Endodermal cell (in vitro differentiated cells): ENCODE data around the gene DEUP1. TPM values are rescaled to one million over a fixed set of nuclear protein-coding genes. Genes with fewer than 3 reads are reported as not detected.

ENCODE experiments used
- DNase-seq: peaks from one replicate; pipeline ENCODE4 v3.0.0-alpha.2; 2017
- H3K27ac ChIP-seq: 2 replicates; pipeline ENCODE4 v1.5.1; 2013; ENCODE audit warnings: mild to moderate bottlenecking, low read depth, low read length, moderate library complexity
- H3K27me3 ChIP-seq: 2 replicates; pipeline ENCODE4 v1.6.1; 2013; ENCODE audit warnings: mild to moderate bottlenecking, low read length, moderate library complexity; ENCODE audit not compliant: insufficient read depth, control insufficient read depth, poor library complexity, severe bottlenecking
- H3K36me3 ChIP-seq: 2 replicates; pipeline ENCODE4 v1.7.0; 2013; ENCODE audit warnings: mild to moderate bottlenecking, low read length, moderate library complexity; ENCODE audit not compliant: control insufficient read depth, insufficient read depth
- H3K4me1 ChIP-seq: one replicate; pipeline ENCODE4 v1.7.0; 2013; ENCODE audit warnings: low read length; ENCODE audit not compliant: control insufficient read depth, insufficient read depth
- H3K4me3 ChIP-seq: 2 replicates; pipeline ENCODE4 v1.5.1; 2013; ENCODE audit warnings: mild to moderate bottlenecking, low read length, moderate library complexity
- H3K9ac ChIP-seq: 2 replicates; pipeline ENCODE4 v1.6.1; 2013; ENCODE audit warnings: mild to moderate bottlenecking, low read length, moderate library complexity; ENCODE audit not compliant: poor library complexity, severe bottlenecking; ENCODE audit errors: extremely low read depth
- H3K9me3 ChIP-seq: 2 replicates; pipeline ENCODE4 v1.6.1; 2013; ENCODE audit warnings: mild to moderate bottlenecking, low read length, moderate library complexity; ENCODE audit not compliant: control insufficient read depth
- H3K27ac Mint-ChIP-seq: 2 replicates; pipeline ENCODE4 v1.8.0; 2020; ENCODE audit warnings: mixed read lengths
- H3K27me3 Mint-ChIP-seq: 2 replicates; pipeline ENCODE4 v1.8.0; 2021; ENCODE audit warnings: mild to moderate bottlenecking, mixed read lengths; ENCODE audit not compliant: insufficient read depth
- H3K36me3 Mint-ChIP-seq: 2 replicates; pipeline ENCODE4 v1.8.0; 2020; ENCODE audit warnings: low read depth, mixed read lengths
- H3K4me1 Mint-ChIP-seq: 2 replicates; pipeline ENCODE4 v1.8.0; 2020; ENCODE audit warnings: mixed read lengths
- H3K4me3 Mint-ChIP-seq: 2 replicates; pipeline ENCODE4 v1.8.0; 2020; ENCODE audit warnings: mild to moderate bottlenecking, moderate library complexity, mixed read lengths
- H3K9me3 Mint-ChIP-seq: 2 replicates; pipeline ENCODE4 v1.8.0; 2020; ENCODE audit warnings: mild to moderate bottlenecking, mixed read lengths
- WGBS, 2 experiments: methylation state at CpG; one replicate each; pipeline versions ENCODE4 v1.1.5 to v1.1.7; 2013; ENCODE audit warnings: missing lambda C conversion rate in 2 of 2, mixed read lengths in 1 of 2; ENCODE audit not compliant: insufficient coverage in 1 of 2, insufficient read length in 1 of 2; 5-methylcytosine and 5-hydroxymethylcytosine counted together
- long read RNA-seq, 4 experiments: library from polyadenylated mRNA in 2 of 4; library from RNA in 1 of 4; library from capped mRNA in 1 of 4; stranded (forward) in 3 of 4; unstranded in 1 of 4; transcript quantifications; one replicate each; pipeline ENCODE4 v2.0.0, GENCODE V29; 2020 to 2021; ENCODE audit warnings: inconsistent platforms in 1 of 4
- polyA plus RNA-seq, 2 experiments: library from polyadenylated mRNA; stranded (reverse); fragments of 50-300 nt; gene quantifications; one replicate each; pipeline ENCODE4 v1.2.3, GENCODE V29; 2013
- total RNA-seq, 2 donors: library from RNA; stranded (reverse); fragmentation: NEBNext Ultra II Directional in 1 of 2; extraction: Animal tissue kit (Norgen Biotek cat#: 25700) in 1 of 2; gene quantifications; 2 replicates in 1 of 2; 3 replicates in 1 of 2; pipeline ENCODE4 v1.2.1, GENCODE V29; 2021
- TF ChIP-seq, protein P1 (sequence below): fragments of 200-600 bp; sonication (generic); conservative IDR thresholded peaks from 2 replicates; pipeline ENCODE4 v1.5.0; 2021; ENCODE audit warnings: antibody characterized with exemption, mild to moderate bottlenecking

DEUP1 gene, protein sequence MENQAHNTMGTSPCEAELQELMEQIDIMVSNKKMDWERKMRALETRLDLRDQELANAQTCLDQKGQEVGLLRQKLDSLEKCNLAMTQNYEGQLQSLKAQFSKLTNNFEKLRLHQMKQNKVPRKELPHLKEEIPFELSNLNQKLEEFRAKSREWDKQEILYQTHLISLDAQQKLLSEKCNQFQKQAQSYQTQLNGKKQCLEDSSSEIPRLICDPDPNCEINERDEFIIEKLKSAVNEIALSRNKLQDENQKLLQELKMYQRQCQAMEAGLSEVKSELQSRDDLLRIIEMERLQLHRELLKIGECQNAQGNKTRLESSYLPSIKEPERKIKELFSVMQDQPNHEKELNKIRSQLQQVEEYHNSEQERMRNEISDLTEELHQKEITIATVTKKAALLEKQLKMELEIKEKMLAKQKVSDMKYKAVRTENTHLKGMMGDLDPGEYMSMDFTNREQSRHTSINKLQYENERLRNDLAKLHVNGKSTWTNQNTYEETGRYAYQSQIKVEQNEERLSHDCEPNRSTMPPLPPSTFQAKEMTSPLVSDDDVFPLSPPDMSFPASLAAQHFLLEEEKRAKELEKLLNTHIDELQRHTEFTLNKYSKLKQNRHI
- total RNA-seq, result under 1 TPM in 1 of 2 donors, not detected in 1; 0.29 TPM
- polyA plus RNA-seq (2013, experiment 1 of 2), result 0.14 TPM
- polyA plus RNA-seq (2013, experiment 2 of 2), result 0.33 TPM
- long read RNA-seq, experiment 1, result 0 reads
- long read RNA-seq, experiment 2, partial matches to known transcripts, result 0 of 2 reads
- long read RNA-seq, experiment 2, other reads (novel, unspliced or antisense), result 2 of 2 reads
- long read RNA-seq, experiment 3, result 0 reads
- long read RNA-seq, experiment 4, result 0 reads

DNA sequence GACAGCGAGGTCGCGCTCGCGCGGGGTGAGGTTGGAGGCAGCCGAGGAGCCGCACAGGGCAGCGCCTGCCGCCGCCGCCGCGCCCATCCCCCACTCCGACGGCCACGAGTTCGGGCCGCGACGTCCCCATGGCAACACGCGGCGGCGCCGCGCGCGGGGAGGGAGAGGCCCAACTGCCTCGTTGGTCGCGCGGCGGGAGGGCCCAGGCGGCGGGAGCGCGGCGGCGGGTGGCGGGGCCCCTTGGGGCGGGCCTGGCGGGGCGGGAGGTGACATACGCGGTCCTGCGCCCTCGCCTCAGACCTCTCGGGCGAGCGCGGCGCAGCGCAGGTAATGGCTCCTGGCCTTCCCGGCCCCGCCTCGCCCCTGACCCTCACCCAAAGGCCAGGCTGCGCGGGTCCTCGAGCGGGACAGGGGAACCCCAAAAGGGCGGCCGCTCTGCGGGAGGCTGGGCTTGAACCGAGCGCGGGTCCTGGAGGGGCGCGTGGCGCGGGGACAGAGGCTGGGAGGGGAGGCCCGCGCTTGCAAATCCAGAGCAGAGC, at the start of gene DEUP1:
DEUP1 (plus strand) TSS at position 297 of the 539 bp plus-strand sequence. CDS start 1,518 bp downstream, outside the sequence.
- peaks cover 5% of the 10 kb centered on the region for H3K9me3 ChIP-seq
- H3K27me3 ChIP-seq, result peaks cover 49% of the 10 kb centered on the region
- no peak within 1 kb of the TSS for H3K27ac ChIP-seq
- peaks cover 5% of the 10 kb centered on the region for H3K4me1 Mint-ChIP-seq
- peak within 1 kb of the TSS; percentile 80 for H3K4me3 ChIP-seq
- no peaks in the 10 kb centered on the region for H3K36me3 ChIP-seq
- peaks cover 39% of the 10 kb centered on the region for H3K27me3 Mint-ChIP-seq
- H3K4me3 Mint-ChIP-seq, result peak within 1 kb of the TSS; percentile 68
- DNase-seq, result peak; percentile 79
- no peak within 1 kb of the TSS for H3K9ac ChIP-seq
- no peaks in the 10 kb centered on the region for H3K9me3 Mint-ChIP-seq
- H3K36me3 Mint-ChIP-seq, result no peaks in the 10 kb centered on the region
- H3K27ac Mint-ChIP-seq, result no peak within 1 kb of the TSS
- TF ChIP-seq, protein P1, sequence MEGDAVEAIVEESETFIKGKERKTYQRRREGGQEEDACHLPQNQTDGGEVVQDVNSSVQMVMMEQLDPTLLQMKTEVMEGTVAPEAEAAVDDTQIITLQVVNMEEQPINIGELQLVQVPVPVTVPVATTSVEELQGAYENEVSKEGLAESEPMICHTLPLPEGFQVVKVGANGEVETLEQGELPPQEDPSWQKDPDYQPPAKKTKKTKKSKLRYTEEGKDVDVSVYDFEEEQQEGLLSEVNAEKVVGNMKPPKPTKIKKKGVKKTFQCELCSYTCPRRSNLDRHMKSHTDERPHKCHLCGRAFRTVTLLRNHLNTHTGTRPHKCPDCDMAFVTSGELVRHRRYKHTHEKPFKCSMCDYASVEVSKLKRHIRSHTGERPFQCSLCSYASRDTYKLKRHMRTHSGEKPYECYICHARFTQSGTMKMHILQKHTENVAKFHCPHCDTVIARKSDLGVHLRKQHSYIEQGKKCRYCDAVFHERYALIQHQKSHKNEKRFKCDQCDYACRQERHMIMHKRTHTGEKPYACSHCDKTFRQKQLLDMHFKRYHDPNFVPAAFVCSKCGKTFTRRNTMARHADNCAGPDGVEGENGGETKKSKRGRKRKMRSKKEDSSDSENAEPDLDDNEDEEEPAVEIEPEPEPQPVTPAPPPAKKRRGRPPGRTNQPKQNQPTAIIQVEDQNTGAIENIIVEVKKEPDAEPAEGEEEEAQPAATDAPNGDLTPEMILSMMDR, result no peak
- H3K4me1 ChIP-seq, result no peaks in the 10 kb centered on the region
- WGBS, 2 experiments, result 0 to 7% methylated on average over 1 to 73 of the region's 73 CpGs

DNA sequence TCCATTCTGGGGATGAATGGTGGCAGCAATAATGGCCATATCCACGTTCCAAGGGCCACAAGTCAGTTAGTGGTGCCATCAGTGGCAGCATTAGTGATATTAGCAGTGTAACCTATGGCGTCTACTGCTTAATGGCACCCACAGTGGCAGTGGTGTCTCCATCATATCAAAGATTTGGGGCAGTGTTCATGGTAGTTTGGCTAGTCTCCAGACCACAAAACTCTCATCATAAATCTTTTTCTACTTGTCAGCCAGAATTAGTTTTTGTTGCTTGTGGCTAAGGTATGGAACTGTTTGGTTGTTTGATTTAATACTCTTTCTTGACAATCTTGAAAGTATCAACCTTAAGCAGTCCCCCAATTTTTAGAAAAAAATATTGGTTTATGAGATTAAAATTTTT, 45.1 kb upstream of the DEUP1 start:
- no peak for DNase-seq
- TF ChIP-seq, protein P1, result no peak
- Histone ChIP-seq H3K36me3 (no peaks in the 10 kb centered on the region), H3K27me3 (peaks cover 45% of the 10 kb centered on the region), H3K9me3 (no peaks in the 10 kb centered on the region), H3K4me1 (no peaks in the 10 kb centered on the region), H3K27ac (no peak overlapping the region), H3K4me3 (no peak overlapping the region), H3K9ac (no peak overlapping the region)
- Mint-ChIP-seq H3K36me3 (no peaks in the 10 kb centered on the region), H3K27ac (no peak overlapping the region), H3K9me3 (no peaks in the 10 kb centered on the region), H3K27me3 (peaks cover 37% of the 10 kb centered on the region), H3K4me1 (peaks cover 7% of the 10 kb centered on the region), H3K4me3 (no peak overlapping the region)
- 86 to 92% methylated on average over 2 of the region's 2 CpGs for WGBS, 2 experiments

DNA sequence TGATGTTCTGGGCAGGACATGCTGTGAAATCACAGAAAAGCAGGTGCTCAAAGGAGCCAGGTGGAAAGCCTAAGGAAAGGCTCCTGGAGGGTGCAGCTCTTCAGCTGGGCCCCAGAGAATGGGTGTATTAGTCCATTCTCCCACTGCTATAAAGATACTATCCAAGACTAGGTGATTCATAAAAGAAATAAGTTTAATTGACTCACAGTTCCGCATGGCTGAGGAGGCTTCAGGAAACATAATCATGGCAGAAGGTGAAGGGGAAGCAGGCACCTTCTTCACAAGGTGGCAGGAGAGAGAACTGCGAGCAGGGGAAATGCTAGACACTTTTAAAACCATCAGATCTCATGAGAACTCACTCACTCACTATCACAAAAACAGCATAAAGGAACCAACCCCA, 43.1 kb upstream of the DEUP1 start:
- Mint-ChIP-seq H3K27me3 (peaks cover 31% of the 10 kb centered on the region), H3K9me3 (no peaks in the 10 kb centered on the region), H3K27ac (no peak overlapping the region), H3K36me3 (no peaks in the 10 kb centered on the region), H3K4me1 (peaks cover 21% of the 10 kb centered on the region), H3K4me3 (no peak overlapping the region)
- TF ChIP-seq, protein P1, result peak; percentile 32
- Histone ChIP-seq H3K9ac (no peak overlapping the region), H3K27me3 (peaks cover 52% of the 10 kb centered on the region), H3K4me3 (no peak overlapping the region), H3K9me3 (no peaks in the 10 kb centered on the region), H3K36me3 (no peaks in the 10 kb centered on the region), H3K27ac (no peak overlapping the region), H3K4me1 (peaks cover 12% of the 10 kb centered on the region)
- no peak for DNase-seq
- 85 to 93% methylated on average over 1 to 2 of the region's 2 CpGs for WGBS, 2 experiments
